PFSK-1 (cell line): ENCODE measurements around the gene PID1.

Experiments used
- POLR2AphosphoS5 ChIP-seq: IDR thresholded peaks from 2 replicates; pipeline ENCODE4 v1.6.1; 2012; ENCODE audit warnings: low read depth, mild to moderate bottlenecking, control low read depth, low read length, moderate library complexity
- TAF1 ChIP-seq: IDR thresholded peaks from 2 replicates; pipeline ENCODE4 v1.6.1; 2012; ENCODE audit warnings: low read length, control low read depth, borderline replicate concordance; ENCODE audit not compliant: insufficient read depth
- TF ChIP-seq, protein P1 (sequence below), 2 experiments: IDR thresholded peaks; 2 replicates each; pipeline versions ENCODE4 v1.6.1 to v1.8.0; 2011 to 2012; ENCODE audit warnings: low read depth in 2 of 2, low read length in 2 of 2, control low read depth in 1 of 2, inconsistent platforms in 1 of 2, mild to moderate bottlenecking in 1 of 2, moderate library complexity in 1 of 2; ENCODE audit not compliant: insufficient read depth in 1 of 2

DNA sequence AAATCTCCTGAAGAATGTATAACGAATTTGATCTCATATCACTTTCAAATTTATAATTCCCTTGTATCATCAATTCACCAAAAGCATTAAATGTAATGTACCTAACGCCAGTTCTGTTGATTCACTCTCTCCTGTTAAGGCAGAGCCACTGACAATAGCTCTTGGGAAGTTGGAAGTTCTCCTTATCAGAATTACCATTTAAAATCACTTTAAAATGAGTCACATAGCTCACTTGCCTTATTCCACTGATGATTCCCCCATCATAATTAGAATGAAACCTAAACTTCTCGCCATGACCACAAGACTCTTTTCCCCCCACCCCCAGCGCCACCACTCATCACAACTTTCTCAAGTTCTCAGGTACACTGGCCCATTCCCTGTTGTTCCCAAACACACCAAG, 117.1 kb downstream of the PID1 start:
- TF ChIP-seq, protein P1, sequence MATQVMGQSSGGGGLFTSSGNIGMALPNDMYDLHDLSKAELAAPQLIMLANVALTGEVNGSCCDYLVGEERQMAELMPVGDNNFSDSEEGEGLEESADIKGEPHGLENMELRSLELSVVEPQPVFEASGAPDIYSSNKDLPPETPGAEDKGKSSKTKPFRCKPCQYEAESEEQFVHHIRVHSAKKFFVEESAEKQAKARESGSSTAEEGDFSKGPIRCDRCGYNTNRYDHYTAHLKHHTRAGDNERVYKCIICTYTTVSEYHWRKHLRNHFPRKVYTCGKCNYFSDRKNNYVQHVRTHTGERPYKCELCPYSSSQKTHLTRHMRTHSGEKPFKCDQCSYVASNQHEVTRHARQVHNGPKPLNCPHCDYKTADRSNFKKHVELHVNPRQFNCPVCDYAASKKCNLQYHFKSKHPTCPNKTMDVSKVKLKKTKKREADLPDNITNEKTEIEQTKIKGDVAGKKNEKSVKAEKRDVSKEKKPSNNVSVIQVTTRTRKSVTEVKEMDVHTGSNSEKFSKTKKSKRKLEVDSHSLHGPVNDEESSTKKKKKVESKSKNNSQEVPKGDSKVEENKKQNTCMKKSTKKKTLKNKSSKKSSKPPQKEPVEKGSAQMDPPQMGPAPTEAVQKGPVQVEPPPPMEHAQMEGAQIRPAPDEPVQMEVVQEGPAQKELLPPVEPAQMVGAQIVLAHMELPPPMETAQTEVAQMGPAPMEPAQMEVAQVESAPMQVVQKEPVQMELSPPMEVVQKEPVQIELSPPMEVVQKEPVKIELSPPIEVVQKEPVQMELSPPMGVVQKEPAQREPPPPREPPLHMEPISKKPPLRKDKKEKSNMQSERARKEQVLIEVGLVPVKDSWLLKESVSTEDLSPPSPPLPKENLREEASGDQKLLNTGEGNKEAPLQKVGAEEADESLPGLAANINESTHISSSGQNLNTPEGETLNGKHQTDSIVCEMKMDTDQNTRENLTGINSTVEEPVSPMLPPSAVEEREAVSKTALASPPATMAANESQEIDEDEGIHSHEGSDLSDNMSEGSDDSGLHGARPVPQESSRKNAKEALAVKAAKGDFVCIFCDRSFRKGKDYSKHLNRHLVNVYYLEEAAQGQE (IDR thresholded peaks at IDR 0.05; ENCODE audit: insufficient read depth in 1 of 2, low read depth in 2 of 2, low read length in 2 of 2) = no peak
- no peak for TF ChIP-seq TAF1
- no peak for TF ChIP-seq POLR2AphosphoS5
